Epithelial cell of esophagus (primary cell): ENCODE results near the gene LDLRAD1.

Experiments
- DNase-seq: peaks from one replicate; pipeline ENCODE4 v3.0.0; 2010; ENCODE audit warnings: low read depth
- H3K4me3 ChIP-seq: 2 replicates; pipeline ENCODE4 v1.5.1; 2011; ENCODE audit warnings: mild to moderate bottlenecking, low read length, control low read depth
- TF ChIP-seq, protein P1 (sequence below): IDR thresholded peaks from 2 replicates; pipeline ENCODE4 v1.5.1; 2011; ENCODE audit warnings: low read depth, mild to moderate bottlenecking, low read length, control low read depth, inconsistent platforms; ENCODE audit not compliant: insufficient read depth; ENCODE audit errors: missing control alignments

Gene LDLRAD1

DNA sequence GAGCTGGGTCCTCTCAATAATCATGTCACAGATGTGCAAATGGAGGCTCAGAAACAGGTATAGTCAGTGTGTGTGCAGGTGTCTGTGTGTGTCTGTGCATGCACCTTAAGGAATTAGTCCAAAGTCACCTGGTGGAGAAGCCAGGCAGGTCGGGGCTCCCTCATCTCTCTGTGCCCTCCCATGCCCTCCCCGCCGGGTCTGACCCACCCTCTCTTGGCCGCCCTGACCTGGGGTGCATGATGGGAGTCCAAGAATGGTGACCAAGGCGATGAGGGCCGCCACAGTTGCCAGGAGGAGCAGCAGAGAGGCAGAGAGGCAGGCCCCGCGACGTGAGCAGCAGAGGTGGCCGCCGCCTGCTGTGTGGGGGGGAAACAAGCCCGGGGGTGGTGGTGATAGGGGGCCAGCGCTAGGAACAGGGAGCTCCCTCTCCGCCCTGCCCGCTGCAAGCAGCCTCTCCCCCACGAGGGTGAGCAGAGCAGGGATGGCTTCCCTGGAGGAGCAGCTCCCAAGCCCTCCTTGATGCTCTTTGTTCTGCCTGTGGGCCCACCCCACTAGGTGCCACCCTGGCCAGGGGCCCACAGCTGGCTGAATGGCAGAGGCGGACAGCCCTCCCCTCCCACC lies 3.9 kb downstream of the LDLRAD1 start:
- H3K4me3 ChIP-seq, result no peak overlapping the region
- TF ChIP-seq, protein P1, sequence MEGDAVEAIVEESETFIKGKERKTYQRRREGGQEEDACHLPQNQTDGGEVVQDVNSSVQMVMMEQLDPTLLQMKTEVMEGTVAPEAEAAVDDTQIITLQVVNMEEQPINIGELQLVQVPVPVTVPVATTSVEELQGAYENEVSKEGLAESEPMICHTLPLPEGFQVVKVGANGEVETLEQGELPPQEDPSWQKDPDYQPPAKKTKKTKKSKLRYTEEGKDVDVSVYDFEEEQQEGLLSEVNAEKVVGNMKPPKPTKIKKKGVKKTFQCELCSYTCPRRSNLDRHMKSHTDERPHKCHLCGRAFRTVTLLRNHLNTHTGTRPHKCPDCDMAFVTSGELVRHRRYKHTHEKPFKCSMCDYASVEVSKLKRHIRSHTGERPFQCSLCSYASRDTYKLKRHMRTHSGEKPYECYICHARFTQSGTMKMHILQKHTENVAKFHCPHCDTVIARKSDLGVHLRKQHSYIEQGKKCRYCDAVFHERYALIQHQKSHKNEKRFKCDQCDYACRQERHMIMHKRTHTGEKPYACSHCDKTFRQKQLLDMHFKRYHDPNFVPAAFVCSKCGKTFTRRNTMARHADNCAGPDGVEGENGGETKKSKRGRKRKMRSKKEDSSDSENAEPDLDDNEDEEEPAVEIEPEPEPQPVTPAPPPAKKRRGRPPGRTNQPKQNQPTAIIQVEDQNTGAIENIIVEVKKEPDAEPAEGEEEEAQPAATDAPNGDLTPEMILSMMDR, result no peak

DNA sequence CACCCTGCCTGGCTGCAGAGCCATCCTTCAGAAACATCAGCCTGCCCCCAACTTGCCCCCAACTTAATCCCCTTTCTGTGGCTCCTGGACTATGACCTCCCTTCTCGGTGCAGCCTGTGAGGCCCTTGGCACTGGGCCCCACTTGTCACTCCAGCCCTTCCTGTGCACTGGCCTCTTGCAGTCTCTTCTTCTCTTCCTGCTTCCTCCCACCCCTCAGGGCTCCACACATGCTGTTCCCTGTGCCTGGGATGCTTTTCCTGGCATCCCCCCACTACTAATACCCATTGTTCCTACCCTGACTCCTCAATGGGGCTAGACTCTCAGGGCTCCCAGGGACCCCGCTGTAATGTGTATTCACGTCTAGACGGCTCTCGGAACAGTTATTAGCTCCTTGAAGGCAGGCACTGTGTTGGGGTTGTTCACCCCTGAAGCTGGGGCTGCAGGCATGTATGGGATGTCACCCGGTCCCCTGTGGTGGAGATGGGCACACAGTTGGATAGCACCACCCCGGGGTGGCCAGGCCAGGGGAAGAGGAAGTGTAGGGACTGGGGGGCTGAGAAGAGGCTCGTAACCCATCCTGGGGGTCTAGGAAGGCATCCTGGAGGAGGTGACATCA lies 4.5 kb downstream of the LDLRAD1 start:
- no peak for DNase-seq
- H3K4me3 ChIP-seq, result no peak overlapping the region
- TF ChIP-seq, protein P1, result no peak

More for the DNA sequence above, 3.9 kb downstream of the LDLRAD1 start:
- DNase-seq, result no peak

DNA sequence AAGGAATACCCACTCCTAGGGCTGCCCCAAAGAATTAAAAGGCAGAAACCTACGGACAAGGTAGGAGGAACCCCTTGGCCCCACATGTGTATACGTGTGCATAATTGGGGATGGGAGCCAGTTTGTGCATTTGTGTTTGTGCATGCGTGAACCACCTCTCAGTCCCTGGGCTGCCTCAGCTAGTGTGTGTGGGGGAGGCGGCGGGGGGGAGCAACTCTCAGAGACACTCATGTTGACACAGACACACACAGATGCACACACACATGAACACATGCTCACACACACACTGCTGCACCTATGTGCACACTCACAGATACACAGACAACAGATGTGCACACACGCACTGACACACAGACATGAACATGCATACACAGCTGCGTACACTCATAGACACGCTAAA lies 5.1 kb downstream of the LDLRAD1 start:
- no peak overlapping the region for H3K4me3 ChIP-seq
- DNase-seq, result no peak
- TF ChIP-seq, protein P1, result no peak

DNA sequence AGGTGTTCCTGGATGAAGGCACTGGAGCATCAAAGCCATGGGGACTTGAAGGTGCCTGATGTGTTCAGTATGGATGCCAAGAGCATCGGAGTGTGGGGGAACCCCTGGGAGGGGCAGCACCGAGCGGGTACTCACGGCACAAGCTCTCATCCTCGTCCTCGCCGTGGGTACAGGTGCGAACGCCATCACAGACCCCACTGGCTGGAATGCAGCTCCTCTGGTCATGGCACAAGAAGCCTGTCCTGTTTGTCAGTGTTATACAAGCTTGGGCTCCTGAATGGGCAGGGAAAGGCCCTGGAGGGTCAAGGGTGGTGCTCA lies 6.0 kb downstream of the LDLRAD1 start:
- no peak overlapping the region for H3K4me3 ChIP-seq
- TF ChIP-seq, protein P1, result no peak
- no peak for DNase-seq

DNA sequence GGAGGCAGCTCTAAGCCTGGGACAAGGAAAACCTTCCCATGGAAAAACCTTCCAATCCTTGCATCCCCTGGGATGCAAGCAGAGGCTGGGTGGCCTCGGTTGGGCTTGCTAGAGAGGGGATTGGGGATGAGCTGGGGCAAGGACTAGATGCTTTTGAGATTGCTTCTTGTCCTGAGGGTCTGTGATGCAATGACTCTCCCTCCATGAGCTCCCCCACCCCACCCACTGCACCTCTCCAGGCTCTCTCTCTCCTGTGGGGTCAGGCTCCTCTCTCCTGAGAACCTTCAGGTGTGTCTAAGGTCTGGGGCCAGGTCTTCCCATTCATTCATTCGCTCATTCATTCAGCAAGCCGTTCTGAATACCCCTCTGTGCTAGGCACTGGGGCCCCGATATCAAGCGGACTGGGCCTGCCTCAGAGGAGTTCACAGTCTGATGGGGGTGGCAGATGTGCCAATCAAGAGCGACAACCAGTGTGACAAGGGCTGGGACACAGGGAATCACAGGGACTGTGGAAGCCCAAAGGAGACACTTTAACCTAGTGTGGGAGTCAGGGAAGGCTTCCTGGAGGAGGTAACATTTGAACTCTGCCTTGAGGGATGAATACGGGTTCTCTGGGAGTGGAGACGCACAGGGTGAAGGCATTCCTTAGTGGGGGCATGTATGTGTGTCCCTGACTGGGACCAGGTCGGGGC lies 6.5 kb downstream of the LDLRAD1 start:
- no peak for DNase-seq
- TF ChIP-seq, protein P1, result no peak
- no peak overlapping the region for H3K4me3 ChIP-seq

DNA sequence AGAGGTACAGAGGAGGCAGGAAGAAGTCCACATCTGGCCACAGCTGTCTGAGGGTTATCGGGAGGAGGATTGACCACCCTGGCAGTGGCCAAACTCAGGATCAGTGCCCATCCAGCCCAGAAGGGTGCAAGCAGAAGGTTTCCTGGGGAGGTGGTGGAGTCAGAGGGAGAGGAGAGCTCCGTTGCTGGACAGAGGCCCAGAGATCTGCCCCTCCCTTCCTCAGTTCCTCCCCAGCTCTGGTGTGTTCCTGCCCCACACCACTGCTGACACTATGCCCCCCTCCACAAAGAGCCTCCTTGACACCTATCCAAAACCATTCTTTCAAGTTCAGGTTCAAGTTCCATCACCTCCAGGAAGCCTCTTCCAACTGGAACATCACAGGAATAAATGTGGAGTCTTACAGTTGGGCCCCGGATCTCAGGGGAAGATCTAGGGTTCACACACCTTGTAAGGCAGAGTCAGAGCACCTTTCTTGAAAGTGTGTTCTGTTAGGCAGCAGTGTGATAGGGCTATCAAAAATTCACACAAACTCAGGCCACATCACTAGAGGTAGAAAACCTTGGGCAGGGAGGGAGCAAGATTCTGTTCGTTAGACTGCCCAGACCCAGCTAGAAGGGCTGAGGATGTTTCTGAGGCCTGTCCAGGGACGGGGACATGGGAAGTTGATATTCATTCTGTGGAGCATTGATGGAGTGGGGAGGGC lies 7.4 kb downstream of the LDLRAD1 start:
- DNase-seq, result no peak
- H3K4me3 ChIP-seq, result no peak overlapping the region
- TF ChIP-seq, protein P1, result no peak
